Upper lobe of left lung (tissue), 6 donors: ENCODE data around the gene MEF2C. TPM values are rescaled to one million over a fixed set of nuclear protein-coding genes. Genes with fewer than 3 reads are reported as not detected.

Source experiments
- ATAC-seq, 2 donors: fragments of 200-7000 bp; cut with Tn5 transposase; one replicate each; pipeline ENCODE4 v1.9.1; 2022; ENCODE audit warnings: mild to moderate bottlenecking in 2 of 2, moderate library complexity in 2 of 2; ENCODE audit not compliant: low FRiP score in 2 of 2
- DNase-seq, 2 donors: peaks; one replicate each; pipeline ENCODE4 v3.0.0-alpha.2; 2019 to 2020
- H3K27ac ChIP-seq, 4 donors: fragments of 200-600 bp; sonication (generic); one replicate each; pipeline ENCODE4 v1.5.1; 2016 to 2019
- H3K27me3 ChIP-seq, 4 donors: fragments of 200-600 bp; sonication (generic); one replicate each; pipeline ENCODE4 v1.5.1; 2017 to 2019
- H3K36me3 ChIP-seq, 4 donors: fragments of 200-600 bp; sonication (generic); one replicate each; pipeline ENCODE4 v1.5.1; 2016 to 2019
- H3K4me1 ChIP-seq, 4 donors: fragments of 200-600 bp; sonication (generic); one replicate each; pipeline ENCODE4 v1.5.1; 2018 to 2019
- H3K4me3 ChIP-seq, 4 donors: fragments of 200-600 bp; sonication (generic); one replicate each; pipeline ENCODE4 v1.5.1; 2017 to 2019; ENCODE audit warnings: mild to moderate bottlenecking in 2 of 4, moderate library complexity in 1 of 4
- H3K9me3 ChIP-seq, 4 donors: fragments of 200-600 bp; sonication (generic); one replicate each; pipeline ENCODE4 v1.5.1; 2018 to 2019
- EP300 ChIP-seq, 4 donors: sonication (generic); formaldehyde crosslinking; IDR thresholded peaks; one replicate each; pipeline ENCODE4 v1.5.1; 2017; ENCODE audit warnings: antibody characterized with exemption in 4 of 4, control low read depth in 2 of 4
- POLR2A ChIP-seq, 4 donors: fragments of 450-650 bp; IDR thresholded peaks; one replicate each; pipeline ENCODE4 v1.5.1; 2016 to 2017; ENCODE audit warnings: antibody characterized with exemption in 4 of 4, mild to moderate bottlenecking in 2 of 4
- POLR2AphosphoS5 ChIP-seq, 2 donors: sonication (generic); formaldehyde crosslinking; IDR thresholded peaks; one replicate each; pipeline ENCODE4 v1.5.1; 2017; ENCODE audit warnings: antibody characterized with exemption in 2 of 2
- WGBS, 2 donors: methylation state at CpG; one replicate each; pipeline ENCODE4 v1.1.5; 2017 to 2018; 5-methylcytosine and 5-hydroxymethylcytosine counted together
- total RNA-seq, 6 donors: library from RNA; depleted of rRNA in 4 of 6; stranded (reverse); fragments of >200 nt in 4 of 6; gene quantifications; one replicate each; pipeline versions ENCODE4 v1.1.0 to v1.2.1, GENCODE V29; 2016 to 2021
- TF ChIP-seq, protein P1 (sequence below), 6 experiments: fragments of 450-650 bp in 4 of 6; fragments of 200-600 bp in 2 of 6; sonication (generic) in 2 of 6; IDR thresholded peaks; one replicate each; pipeline ENCODE4 v1.5.1; 2016 to 2019; ENCODE audit warnings: antibody characterized with exemption in 6 of 6
- donor health status: DM: no; HTN: no; CAD: no; lungs with moderate emphysema.
- donor health status: DM: no; HTN: yes; CAD: no; lungs with severe emphysema.

MEF2C gene
- total RNA-seq, 6 donors from 2014 or later: 20.5 to 46.2 (median 35.8) TPM

DNA sequence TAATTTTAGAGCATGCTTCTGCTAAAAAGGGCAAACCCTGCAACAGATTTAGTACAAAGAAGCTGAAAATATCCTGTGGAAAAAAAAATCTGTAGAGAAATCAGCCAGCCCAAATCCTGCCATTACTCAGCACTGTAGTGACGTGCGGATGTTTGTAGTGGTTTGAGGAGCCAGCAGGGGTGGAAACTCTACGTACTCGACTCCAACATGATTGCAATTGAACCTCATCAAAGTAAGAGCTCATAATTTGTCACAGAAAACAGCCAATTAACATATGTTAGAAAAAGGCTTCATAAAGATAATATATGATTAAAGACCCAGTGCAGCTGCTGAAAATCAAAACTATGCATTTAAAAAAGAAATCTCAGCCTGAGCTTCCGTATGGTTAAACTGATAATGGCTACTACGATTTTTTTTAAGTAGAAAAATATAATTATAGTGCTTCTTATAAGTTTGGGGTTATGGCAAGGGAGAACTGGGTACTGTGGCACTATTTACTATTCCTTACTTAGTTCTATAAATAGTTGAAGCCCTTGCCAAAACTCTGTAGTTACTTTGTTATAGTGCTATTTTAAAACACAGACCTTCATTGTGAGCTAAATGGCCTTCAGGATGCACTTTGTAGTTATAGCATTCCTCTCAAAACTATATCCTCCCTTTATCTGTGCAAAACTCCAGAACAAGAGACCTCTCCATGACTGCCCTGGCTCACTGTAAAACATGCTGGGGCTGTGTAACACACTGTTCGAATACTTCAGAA, 49.4 kb downstream of the MEF2C start:
- WGBS, 2 donors: 22 to 26% methylated on average over 7 of the region's 7 CpGs
- peak overlapping the region in 2 of 4 donors; percentile 13 to 14 for H3K4me3 ChIP-seq
- H3K27ac ChIP-seq: peak overlapping the region; percentile 41 to 68 (median 66)
- TF ChIP-seq, protein P1, sequence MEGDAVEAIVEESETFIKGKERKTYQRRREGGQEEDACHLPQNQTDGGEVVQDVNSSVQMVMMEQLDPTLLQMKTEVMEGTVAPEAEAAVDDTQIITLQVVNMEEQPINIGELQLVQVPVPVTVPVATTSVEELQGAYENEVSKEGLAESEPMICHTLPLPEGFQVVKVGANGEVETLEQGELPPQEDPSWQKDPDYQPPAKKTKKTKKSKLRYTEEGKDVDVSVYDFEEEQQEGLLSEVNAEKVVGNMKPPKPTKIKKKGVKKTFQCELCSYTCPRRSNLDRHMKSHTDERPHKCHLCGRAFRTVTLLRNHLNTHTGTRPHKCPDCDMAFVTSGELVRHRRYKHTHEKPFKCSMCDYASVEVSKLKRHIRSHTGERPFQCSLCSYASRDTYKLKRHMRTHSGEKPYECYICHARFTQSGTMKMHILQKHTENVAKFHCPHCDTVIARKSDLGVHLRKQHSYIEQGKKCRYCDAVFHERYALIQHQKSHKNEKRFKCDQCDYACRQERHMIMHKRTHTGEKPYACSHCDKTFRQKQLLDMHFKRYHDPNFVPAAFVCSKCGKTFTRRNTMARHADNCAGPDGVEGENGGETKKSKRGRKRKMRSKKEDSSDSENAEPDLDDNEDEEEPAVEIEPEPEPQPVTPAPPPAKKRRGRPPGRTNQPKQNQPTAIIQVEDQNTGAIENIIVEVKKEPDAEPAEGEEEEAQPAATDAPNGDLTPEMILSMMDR (IDR thresholded peaks at IDR 0.05): no peak
- TF ChIP-seq POLR2AphosphoS5 (IDR thresholded peaks at IDR 0.05): peak in 1 of 2 donors; percentile 21
- peak in 1 of 4 donors; percentile 10 for TF ChIP-seq POLR2A (IDR thresholded peaks at IDR 0.05)
- no peak for TF ChIP-seq EP300 (IDR thresholded peaks at IDR 0.05)
- peak in 1 of 2 donors; percentile 64 for DNase-seq
- H3K27me3 ChIP-seq: no peaks in the 10 kb centered on the region
- peak; percentile 71 to 79 for ATAC-seq
- no peaks in the 10 kb centered on the region for H3K36me3 ChIP-seq
- H3K4me1 ChIP-seq: peaks cover 13 to 38% (median 27%) of the 10 kb centered on the region in 4 donors
- H3K9me3 ChIP-seq: no peaks in the 10 kb centered on the region

DNA sequence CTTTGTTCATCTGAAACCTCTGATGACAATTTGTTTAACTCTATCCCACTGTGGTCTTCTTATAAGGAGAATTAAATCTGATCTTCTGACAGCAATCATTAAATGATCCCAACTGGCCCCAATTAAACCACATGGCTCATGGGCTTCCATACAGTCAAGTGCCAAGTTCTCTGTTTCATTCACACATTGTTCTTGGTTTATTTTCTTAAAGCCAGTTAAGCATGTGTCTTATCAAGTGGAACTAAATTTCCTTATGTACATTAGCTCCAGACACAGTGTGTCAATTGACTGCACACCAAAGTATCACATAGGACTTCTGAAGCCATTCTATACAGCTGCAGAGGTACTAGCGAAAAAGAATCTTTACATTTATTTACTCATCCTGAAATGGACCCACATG, 51.2 kb downstream of the MEF2C start:
- ATAC-seq: no peak
- Histone ChIP-seq H3K4me1 (peaks cover 12 to 50% (median 37%) of the 10 kb centered on the region in 4 donors), H3K9me3 (no peaks in the 10 kb centered on the region), H3K36me3 (no peaks in the 10 kb centered on the region), H3K27me3 (no peaks in the 10 kb centered on the region), H3K4me3 (no peak overlapping the region), H3K27ac (no peak overlapping the region)
- no peak for DNase-seq
- no peak for TF ChIP-seq EP300 (IDR thresholded peaks at IDR 0.05)
- TF ChIP-seq, protein P1 (IDR thresholded peaks at IDR 0.05): no peak
- no peak for TF ChIP-seq POLR2A (IDR thresholded peaks at IDR 0.05)
- TF ChIP-seq POLR2AphosphoS5 (IDR thresholded peaks at IDR 0.05): no peak
- WGBS, 2 donors: 72 to 81% methylated on average over 1 of the region's 1 CpG

DNA sequence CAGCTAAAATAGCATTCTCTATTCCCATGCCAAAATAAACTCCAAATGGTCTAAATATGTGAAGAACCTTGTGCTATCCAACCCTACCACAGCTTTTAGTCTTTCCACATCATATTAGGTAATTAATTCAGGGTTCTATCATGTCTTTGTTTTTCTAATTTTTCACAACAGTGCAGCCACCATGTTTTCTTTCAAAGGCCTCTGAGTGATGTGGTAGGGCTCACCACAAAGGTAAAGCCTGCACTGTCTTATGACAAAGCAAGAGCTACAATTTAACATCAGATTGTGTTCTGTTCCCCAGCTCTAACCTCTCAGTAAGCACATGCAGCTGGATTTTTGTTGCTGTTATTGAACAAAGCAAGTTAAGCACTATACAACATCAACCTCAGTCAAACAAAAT, 52.4 kb downstream of the MEF2C start:
- no peak overlapping the region for H3K4me3 ChIP-seq
- ATAC-seq (no peak), DNase-seq (no peak)
- TF ChIP-seq, protein P1 (IDR thresholded peaks at IDR 0.05): no peak
- no peak for TF ChIP-seq POLR2A (IDR thresholded peaks at IDR 0.05)
- no peak for TF ChIP-seq POLR2AphosphoS5 (IDR thresholded peaks at IDR 0.05)
- no peak for TF ChIP-seq EP300 (IDR thresholded peaks at IDR 0.05)
- H3K27ac ChIP-seq: peak overlapping the region in 3 of 4 donors; percentile 63 to 84 (median 80)
- no peaks in the 10 kb centered on the region for H3K36me3 ChIP-seq
- H3K9me3 ChIP-seq: no peaks in the 10 kb centered on the region
- no peaks in the 10 kb centered on the region for H3K27me3 ChIP-seq
- peaks cover 23 to 54% (median 42%) of the 10 kb centered on the region in 4 donors for H3K4me1 ChIP-seq

DNA sequence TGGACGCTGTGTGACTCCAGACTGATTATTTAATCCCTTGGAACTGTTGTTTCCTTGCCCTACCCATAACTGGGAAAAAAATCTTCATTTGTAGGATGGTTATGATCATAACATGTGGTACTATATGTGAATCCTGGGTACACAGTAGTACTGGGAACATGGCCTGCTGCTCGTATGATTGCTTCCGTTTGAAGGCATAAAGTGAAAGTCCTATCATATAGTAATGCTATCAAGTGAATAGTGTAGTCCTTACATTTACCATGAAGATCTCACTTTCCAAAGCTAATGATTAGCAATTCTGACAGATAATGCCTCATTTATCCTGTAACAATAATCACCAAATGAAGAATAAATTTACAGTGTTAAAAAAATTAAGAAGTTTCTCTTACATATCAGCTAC, 53.2 kb downstream of the MEF2C start:
- Histone ChIP-seq H3K4me1 (peaks cover 29 to 61% (median 50%) of the 10 kb centered on the region in 4 donors), H3K27me3 (no peaks in the 10 kb centered on the region), H3K27ac (peak overlapping the region; percentile 57 to 84 (median 72)), H3K9me3 (no peaks in the 10 kb centered on the region), H3K4me3 (no peak overlapping the region), H3K36me3 (no peaks in the 10 kb centered on the region)
- TF ChIP-seq POLR2AphosphoS5 (IDR thresholded peaks at IDR 0.05) (no peak), POLR2A (IDR thresholded peaks at IDR 0.05) (no peak), EP300 (IDR thresholded peaks at IDR 0.05) (no peak)
- TF ChIP-seq, protein P1 (IDR thresholded peaks at IDR 0.05): no peak
- ATAC-seq: no peak
- WGBS, 2 donors: 70% methylated on average over 3 of the region's 3 CpGs
- DNase-seq: no peak
